ENCODE measurements around the gene TMPRSS3.

The TMPRSS3 gene

GRCh38 chr21:42407476-42407875, 11.6 kb upstream of the TMPRSS3 start:
- Histone ChIP-seq H3K9me3 (no peaks in the 10 kb centered on the region), H3K4me1 (ENCODE audit: control insufficient read depth in 1 of 2, insufficient read depth in 1 of 2, low read depth in 1 of 2, low read length in 1 of 2) (no peaks in the 10 kb centered on the region), H3K4me3 (ENCODE audit: low read depth in 1 of 2, low read length in 1 of 2) (no peak overlapping the region), H3K27ac (no peak overlapping the region), H3K36me3 (no peaks in the 10 kb centered on the region), H3K27me3 (no peaks in the 10 kb centered on the region)
- TF ChIP-seq CTCF (IDR thresholded peaks at IDR 0.05) = no peak

- H3K4me1 ChIP-seq (ENCODE audit: control insufficient read depth in 1 of 2, insufficient read depth in 1 of 2, low read depth in 1 of 2, low read length in 1 of 2) = no peaks in the 10 kb centered on the region
- H3K9me3 ChIP-seq = no peaks in the 10 kb centered on the region
- no peak overlapping the region for H3K4me3 ChIP-seq (ENCODE audit: low read depth in 1 of 2, low read length in 1 of 2)
- no peaks in the 10 kb centered on the region for H3K27me3 ChIP-seq
- H3K36me3 ChIP-seq = no peaks in the 10 kb centered on the region
- no peak overlapping the region for H3K27ac ChIP-seq
- no peak for TF ChIP-seq CTCF (IDR thresholded peaks at IDR 0.05)
Measured at GRCh38 chr21:42406866-42407265, 11.0 kb upstream of the TMPRSS3 start.

GRCh38 chr21:42406201-42406621, 10.4 kb upstream of the TMPRSS3 start:
- Histone ChIP-seq H3K27me3 (no peaks in the 10 kb centered on the region), H3K4me1 (ENCODE audit: control insufficient read depth in 1 of 2, insufficient read depth in 1 of 2, low read depth in 1 of 2, low read length in 1 of 2) (no peaks in the 10 kb centered on the region), H3K4me3 (ENCODE audit: low read depth in 1 of 2, low read length in 1 of 2) (no peak overlapping the region), H3K36me3 (no peaks in the 10 kb centered on the region), H3K9me3 (no peaks in the 10 kb centered on the region), H3K27ac (no peak overlapping the region)
- no peak for TF ChIP-seq CTCF (IDR thresholded peaks at IDR 0.05)

- H3K4me3 ChIP-seq (ENCODE audit: low read depth in 1 of 2, low read length in 1 of 2) = no peak overlapping the region
Measured at GRCh38 chr21:42405064-42406013, 9.5 kb upstream of the TMPRSS3 start.

GRCh38 chr21:42404539-42404938, 8.7 kb upstream of the TMPRSS3 start:
- Histone ChIP-seq H3K4me3 (ENCODE audit: low read depth in 1 of 2, low read length in 1 of 2) (no peak overlapping the region), H3K27ac (no peak overlapping the region)

More at GRCh38 chr21:42405064-42406013, 9.5 kb upstream of the TMPRSS3 start:
- TF ChIP-seq CTCF (IDR thresholded peaks at IDR 0.05) = no peak
- no peaks in the 10 kb centered on the region for H3K4me1 ChIP-seq (ENCODE audit: control insufficient read depth in 1 of 2, insufficient read depth in 1 of 2, low read depth in 1 of 2, low read length in 1 of 2)
- H3K27ac ChIP-seq = no peak overlapping the region
- no peaks in the 10 kb centered on the region for H3K9me3 ChIP-seq
- no peaks in the 10 kb centered on the region for H3K36me3 ChIP-seq
- no peaks in the 10 kb centered on the region for H3K27me3 ChIP-seq

More at GRCh38 chr21:42404539-42404938, 8.7 kb upstream of the TMPRSS3 start:
- Histone ChIP-seq H3K36me3 (no peaks in the 10 kb centered on the region), H3K27me3 (no peaks in the 10 kb centered on the region), H3K4me1 (ENCODE audit: control insufficient read depth in 1 of 2, insufficient read depth in 1 of 2, low read depth in 1 of 2, low read length in 1 of 2) (no peaks in the 10 kb centered on the region), H3K9me3 (no peaks in the 10 kb centered on the region)
- no peak for TF ChIP-seq CTCF (IDR thresholded peaks at IDR 0.05)
